GM12864 (cell line): Measurements from ENCODE around the gene AFG1L.

Experiments used
- DNase-seq: peaks from one replicate; pipeline ENCODE4 v3.0.0-alpha.2; 2011; ENCODE audit warnings: low read depth
- H3K4me3 ChIP-seq: 2 replicates; pipeline ENCODE4 v1.5.1; 2011; ENCODE audit warnings: mild to moderate bottlenecking, low read depth, low read length, control low read depth
- CTCF ChIP-seq: IDR thresholded peaks from 2 replicates; pipeline ENCODE4 v1.5.1; 2011; ENCODE audit warnings: low read depth, mild to moderate bottlenecking, moderate library complexity, low read length, control low read depth, inconsistent platforms; ENCODE audit errors: missing control alignments

Gene AFG1L

GRCh38 chr6:108546079-108547049 lies 251.5 kb downstream of the AFG1L start:
- H3K4me3 ChIP-seq = no peak overlapping the region
- no peak for TF ChIP-seq CTCF
- no peak for DNase-seq

- no peak overlapping the region for H3K4me3 ChIP-seq
- no peak for TF ChIP-seq CTCF
- DNase-seq = no peak
These were observed 254.4 kb downstream of the AFG1L start for GRCh38 chr6:108549241-108549640.

GRCh38 chr6:108549741-108550140 lies 254.9 kb downstream of the AFG1L start:
- no peak overlapping the region for H3K4me3 ChIP-seq
- no peak for TF ChIP-seq CTCF
- DNase-seq = no peak

GRCh38 chr6:108550256-108550655 lies 255.4 kb downstream of the AFG1L start:
- no peak overlapping the region for H3K4me3 ChIP-seq
- no peak for DNase-seq
- TF ChIP-seq CTCF = no peak

- no peak for TF ChIP-seq CTCF
- DNase-seq = no peak
- H3K4me3 ChIP-seq = no peak overlapping the region
These were observed 260.7 kb downstream of the AFG1L start for GRCh38 chr6:108555399-108556052.

GRCh38 chr6:108556250-108556649 lies 261.4 kb downstream of the AFG1L start:
- no peak for DNase-seq
- TF ChIP-seq CTCF = no peak
- no peak overlapping the region for H3K4me3 ChIP-seq
